Testis (tissue), 2 donors: ENCODE measurements around the gene VWF.

Experiments
- CTCF ChIP-seq, 3 experiments: fragments of 450-650 bp in 2 of 3; fragments of 200-600 bp in 1 of 3; sonication (generic) in 1 of 3; IDR thresholded peaks; one replicate each; pipeline ENCODE4 v1.5.1; 2016 to 2019; ENCODE audit warnings: antibody characterized with exemption in 3 of 3, mild to moderate bottlenecking in 2 of 3, moderate library complexity in 1 of 3
- POLR2A ChIP-seq: fragments of 450-650 bp; IDR thresholded peaks from one replicate; pipeline ENCODE4 v1.6.1; 2017; ENCODE audit warnings: antibody characterized with exemption, mild to moderate bottlenecking, moderate library complexity

- TF ChIP-seq CTCF (IDR thresholded peaks at IDR 0.05) (no peak), POLR2A (no peak)
Observed at GRCh38 chr12:6044082-6044481, 80.4 kb downstream of the VWF start.
